GM12801 (cell line): Measurements from ENCODE around the gene DNLZ.

Experiments used
- TF ChIP-seq, protein P1 (sequence below): IDR thresholded peaks from one replicate; pipeline ENCODE4 v1.5.1; 2011; ENCODE audit warnings: control low read depth; ENCODE audit not compliant: insufficient read length; ENCODE audit errors: extremely low read depth

DNLZ gene

DNA sequence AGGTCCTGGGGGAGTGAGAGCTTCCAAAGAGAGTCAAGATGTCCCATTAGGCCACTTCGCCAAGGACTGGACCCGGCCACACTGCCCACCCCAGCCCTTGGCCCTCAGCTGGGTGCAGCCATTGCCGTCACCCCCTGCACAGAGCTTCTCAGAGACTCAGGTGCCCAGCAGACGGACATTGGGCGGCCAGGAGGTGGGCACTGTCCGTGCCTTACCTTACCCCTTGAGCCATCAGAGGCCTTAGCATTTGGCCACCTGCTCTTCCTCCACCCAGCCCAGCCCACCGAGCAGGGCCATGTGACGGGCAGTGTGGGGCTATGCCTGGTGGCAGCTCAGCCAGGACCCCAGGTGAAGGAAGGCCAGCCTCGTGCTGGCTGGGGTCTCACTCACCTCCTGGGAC lies 3.3 kb upstream of the DNLZ start:
- TF ChIP-seq, protein P1, sequence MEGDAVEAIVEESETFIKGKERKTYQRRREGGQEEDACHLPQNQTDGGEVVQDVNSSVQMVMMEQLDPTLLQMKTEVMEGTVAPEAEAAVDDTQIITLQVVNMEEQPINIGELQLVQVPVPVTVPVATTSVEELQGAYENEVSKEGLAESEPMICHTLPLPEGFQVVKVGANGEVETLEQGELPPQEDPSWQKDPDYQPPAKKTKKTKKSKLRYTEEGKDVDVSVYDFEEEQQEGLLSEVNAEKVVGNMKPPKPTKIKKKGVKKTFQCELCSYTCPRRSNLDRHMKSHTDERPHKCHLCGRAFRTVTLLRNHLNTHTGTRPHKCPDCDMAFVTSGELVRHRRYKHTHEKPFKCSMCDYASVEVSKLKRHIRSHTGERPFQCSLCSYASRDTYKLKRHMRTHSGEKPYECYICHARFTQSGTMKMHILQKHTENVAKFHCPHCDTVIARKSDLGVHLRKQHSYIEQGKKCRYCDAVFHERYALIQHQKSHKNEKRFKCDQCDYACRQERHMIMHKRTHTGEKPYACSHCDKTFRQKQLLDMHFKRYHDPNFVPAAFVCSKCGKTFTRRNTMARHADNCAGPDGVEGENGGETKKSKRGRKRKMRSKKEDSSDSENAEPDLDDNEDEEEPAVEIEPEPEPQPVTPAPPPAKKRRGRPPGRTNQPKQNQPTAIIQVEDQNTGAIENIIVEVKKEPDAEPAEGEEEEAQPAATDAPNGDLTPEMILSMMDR = no peak

DNA sequence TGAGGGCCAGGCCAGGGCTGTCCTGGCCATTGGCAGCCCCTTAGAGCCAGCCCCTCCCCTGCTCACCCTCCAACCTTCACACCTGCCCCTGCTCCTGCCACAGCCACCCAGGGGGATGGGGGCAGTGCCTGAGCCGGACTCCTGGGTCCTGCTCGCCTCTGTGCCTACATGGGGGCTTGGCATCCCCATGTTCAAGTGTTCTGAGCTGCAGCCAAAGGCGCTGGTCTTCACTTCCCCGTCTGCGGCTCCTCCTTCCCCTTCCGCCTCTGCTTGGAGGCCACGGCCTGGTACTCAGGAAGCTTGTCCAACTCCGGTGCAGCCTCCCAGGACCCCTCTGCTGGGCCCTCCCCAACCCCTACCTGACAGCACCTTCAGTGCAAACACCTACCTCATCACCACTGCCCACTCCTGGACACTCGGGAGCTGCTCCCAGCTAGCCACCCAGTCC lies 2.3 kb upstream of the DNLZ start:
- TF ChIP-seq, protein P1 = no peak

DNA sequence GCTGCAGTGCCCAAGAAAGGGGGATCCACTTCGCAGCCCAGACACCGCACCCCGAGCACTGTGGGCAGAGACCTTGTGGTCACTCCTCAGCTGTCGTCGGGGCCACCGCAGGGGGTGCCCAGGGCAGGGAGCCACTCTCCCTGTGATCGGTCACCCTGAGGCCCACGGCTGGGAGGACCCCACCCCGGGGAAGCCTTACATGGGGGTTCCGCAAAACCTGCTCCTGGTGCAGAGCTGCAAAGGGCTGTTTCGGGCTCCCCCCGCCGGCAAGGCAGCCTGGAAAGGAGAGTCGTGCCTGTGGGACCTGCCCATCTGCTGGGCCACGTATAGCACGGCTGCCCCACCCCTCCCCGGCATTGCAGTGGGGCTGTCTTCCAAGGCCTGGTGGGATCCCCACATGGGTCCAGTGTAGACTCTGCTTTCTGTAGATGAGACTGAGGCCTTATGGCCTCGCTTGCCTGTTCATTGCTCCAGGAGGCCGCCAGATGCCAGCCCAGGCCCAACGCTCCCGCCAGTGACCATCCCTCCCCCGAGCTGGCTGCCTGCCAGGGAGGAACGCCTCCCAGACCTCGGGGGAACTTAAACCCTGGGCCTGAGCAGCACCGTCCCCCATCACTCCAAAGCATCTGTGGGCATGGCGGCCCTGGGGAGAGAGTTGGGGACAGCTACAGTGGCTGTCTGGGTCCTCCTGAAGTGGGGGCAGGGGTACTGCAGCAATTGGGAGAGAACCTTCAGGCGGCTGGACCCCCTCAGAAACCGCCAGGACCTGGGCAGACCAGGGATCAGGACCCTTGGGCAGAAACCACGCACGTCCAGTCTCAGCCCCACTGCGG lies 1.6 kb upstream of the DNLZ start:
- TF ChIP-seq, protein P1 = no peak

DNA sequence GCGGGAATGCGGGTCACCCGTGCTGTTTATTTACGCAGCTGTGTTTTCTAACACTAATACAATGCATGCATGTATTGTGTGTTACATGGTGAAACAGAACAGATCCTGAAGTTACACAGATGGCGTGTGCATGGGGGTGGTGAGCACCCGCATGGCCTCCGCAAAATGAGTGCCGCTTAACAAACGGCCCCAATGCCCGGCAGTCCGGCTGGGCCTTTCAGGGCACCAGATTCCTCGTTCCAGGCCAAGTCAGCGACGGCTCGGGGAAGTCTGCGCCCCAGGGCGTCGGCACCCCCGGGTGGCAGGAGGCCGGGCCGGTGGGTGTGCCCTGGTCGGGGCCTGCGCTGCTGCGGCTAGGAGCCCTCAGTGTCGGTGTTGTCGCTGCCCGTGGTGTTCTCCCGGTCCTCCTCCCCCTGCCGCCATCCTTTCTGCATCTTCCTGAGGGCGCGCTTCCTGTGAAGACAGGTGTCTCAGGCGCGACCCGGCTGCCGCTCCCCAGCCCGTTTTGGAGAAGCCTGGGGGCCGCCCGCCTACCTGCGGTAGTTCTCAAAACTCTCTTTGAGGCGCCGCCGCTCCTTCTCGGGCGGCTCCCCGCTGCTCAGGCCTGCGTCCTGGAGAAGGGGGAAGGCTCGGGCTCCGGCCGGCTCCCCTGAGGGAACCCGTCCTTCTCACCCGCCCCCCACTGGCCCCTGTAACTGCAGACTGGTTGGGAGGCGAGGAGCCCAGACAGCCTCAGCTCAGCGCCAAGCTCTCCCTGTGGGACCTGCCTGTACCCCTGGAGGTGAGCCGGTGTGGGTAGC lies 605 bp upstream of the DNLZ start:
- TF ChIP-seq, protein P1 = no peak

DNA sequence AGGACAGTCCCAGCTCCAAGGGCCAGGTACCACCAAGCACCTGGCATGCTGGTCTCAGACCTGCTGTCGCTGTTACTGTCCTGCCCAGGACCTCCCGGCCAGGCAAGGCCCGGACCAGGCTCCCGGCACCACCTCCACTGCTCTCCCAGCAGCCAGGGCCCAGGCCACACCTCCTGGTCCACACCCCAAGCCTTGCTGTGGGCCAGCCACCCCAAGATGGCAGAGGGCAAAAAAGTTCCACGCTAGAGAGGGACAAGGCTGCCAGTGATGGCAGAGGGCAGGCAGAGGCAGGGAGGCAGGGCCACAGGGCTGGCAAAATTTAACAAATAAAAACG lies 1.1 kb downstream of the DNLZ start:
- TF ChIP-seq, protein P1 = no peak

DNA sequence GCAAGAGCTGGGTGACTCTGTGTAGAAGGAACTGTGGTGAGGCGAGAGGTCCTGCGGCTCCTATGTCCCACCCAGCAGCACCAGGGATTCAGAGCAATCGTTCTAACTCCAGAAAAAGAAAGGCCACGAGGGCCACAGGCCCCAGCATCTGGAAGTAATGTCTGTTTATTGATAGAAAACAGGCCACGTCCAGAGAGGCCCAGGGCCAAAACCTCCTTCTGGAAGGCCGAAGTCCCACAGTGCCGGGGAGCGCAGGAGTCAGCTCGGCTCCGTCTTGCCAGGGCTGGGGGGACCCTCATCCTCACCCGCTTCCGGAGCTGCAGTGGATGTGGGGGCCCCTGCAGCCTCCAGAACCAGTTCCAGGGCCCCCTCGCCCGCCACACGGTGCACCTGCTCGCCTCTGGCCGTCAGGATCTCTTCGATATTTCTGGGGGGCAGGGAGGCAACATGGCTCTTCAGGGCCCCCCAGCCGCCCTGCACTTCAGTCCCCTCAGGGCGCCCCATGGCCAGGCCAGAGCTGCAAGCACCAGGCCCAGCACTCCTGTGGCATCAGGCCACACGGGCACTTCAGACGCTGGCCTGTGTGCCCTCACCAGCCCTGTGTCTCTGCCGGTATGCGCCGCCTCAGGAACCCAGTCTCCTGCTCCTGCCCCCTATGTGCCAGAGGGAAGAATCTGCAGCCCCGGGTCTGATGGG lies 1.6 kb downstream of the DNLZ start:
- TF ChIP-seq, protein P1 = no peak
